NCI-H748 treated with DMSO at 0.1 percent for 48 hours (cell line): ENCODE data around the gene METAP1D.

Experiments
- DNase-seq: peaks from one replicate; lab custom pipeline; 2025; lab: John Stamatoyannopoulos, UW

The METAP1D gene

DNA sequence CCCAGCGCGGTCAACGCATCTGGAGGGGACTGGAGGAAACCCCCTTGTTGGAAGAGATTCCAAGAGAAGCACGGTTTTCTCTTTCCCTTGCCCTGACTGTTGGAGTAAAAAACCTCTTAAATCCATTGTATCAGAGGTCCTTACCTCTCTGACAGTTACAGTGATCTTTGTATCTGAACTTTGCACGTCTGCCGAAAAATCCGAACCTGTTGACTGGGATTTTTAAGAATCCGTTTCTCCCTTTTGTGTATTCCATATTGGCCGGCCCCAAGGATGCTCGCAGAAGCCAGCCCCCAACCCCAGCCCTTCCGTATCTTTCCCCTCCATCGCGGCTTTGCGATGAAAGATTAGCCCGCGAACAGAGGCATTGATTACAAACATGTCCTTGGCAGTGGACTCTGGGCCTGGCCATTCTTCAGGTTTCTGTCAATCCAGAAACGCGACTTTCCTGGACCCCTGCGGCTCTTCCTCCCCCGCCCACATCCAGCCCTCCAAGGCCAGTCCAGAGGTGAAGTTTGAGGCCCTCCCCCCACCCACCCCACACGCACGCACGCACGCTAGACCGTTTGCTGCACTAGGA lies 81.0 kb downstream of the METAP1D start:
- no peak for DNase-seq

GRCh38 chr2:172081221-172082022 lies 81.7 kb downstream of the METAP1D start:
- DNase-seq, result no peak

DNA sequence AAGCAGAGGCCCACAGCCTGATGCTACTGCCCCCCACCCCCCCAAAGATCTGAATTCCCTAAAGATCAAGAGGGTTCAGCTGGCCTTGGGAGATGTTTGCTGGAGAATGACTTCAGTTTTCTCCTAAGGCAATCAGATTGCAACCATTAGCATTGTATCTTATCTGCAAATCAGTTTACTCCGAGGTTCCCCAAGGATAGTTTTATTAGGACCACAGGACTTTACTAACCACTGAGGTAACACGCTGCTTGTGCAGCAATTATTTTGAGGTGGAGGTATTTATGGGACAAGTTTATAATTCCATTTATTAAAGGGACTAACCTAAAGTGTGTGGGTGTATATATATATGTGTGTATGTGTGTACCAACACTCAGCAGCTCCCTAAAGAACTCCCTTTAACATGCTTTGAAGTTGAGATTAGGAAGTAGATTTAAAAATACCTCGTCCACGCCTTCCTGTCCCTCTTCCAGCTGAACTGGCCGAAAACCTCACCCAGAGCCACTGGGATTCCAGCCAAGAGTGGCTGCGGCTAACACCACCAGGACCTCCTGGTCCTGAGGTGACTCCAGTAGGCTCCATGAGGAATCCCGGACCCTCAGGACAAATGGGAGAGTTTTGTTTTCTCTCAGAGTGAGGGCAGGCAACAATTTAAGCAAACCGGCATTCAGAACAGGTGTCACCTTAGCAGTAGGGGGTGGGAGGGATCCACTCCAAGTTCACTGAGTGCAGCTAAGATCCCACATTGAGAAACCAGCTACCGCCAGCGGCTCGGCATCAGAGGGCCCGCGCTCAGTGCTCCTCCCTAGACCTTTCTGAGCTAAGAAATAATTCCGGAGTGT lies 82.6 kb downstream of the METAP1D start:
- no peak for DNase-seq

- DNase-seq, result no peak
Measured at GRCh38 chr2:172082944-172083627, 83.3 kb downstream of the METAP1D start.

DNA sequence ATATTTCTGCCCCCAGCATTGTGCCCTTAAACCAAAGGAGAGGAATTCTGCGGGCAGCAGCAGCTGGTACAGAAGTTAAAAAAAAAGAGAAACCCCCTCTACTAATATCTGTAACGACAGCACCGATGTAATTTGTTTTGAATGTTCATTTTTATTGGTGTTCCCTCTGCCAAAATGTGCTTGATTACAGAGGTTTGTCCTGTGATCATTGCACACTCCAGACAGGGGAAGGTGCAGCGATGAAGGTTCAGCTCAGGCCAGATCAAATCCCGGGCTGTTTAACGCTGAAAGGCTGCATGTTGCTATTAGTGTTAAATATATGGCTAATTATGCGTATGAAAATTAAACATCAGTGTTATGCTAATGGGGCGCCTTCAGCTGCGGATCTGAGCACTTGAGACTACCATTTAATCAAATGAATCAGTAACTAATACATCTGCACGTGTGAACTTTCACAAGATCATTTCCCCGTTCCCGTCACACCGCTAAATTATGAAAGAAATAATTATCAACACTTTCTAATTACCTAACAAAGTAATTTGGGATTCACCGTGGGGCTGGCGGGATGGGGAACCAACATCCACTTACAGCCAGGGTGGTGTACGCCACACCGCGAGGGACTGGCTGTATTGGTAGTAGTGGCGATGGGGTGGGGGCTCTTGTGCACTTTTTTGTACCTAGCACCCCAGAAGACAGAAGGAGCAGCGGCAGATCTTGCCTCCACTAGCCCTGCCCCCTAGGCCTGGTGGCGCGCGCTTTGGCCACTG lies 84.1 kb downstream of the METAP1D start:
- no peak for DNase-seq

GRCh38 chr2:172084395-172084644 lies 84.6 kb downstream of the METAP1D start:
- DNase-seq, result no peak

GRCh38 chr2:172084645-172085459 lies 85.1 kb downstream of the METAP1D start:
- DNase-seq, result peak; percentile 90

GRCh38 chr2:172085460-172086159 lies 85.9 kb downstream of the METAP1D start, which contains the start of gene DLX1:
TSS of gene DLX1 (plus strand) at chr2:172085507. CDS start at chr2:172085678, 171 bp downstream.
- DNase-seq, result peak; percentile 79

- peak; percentile 56 for DNase-seq
Measured at GRCh38 chr2:172086241-172087206, 86.8 kb downstream of the METAP1D start.

DNA sequence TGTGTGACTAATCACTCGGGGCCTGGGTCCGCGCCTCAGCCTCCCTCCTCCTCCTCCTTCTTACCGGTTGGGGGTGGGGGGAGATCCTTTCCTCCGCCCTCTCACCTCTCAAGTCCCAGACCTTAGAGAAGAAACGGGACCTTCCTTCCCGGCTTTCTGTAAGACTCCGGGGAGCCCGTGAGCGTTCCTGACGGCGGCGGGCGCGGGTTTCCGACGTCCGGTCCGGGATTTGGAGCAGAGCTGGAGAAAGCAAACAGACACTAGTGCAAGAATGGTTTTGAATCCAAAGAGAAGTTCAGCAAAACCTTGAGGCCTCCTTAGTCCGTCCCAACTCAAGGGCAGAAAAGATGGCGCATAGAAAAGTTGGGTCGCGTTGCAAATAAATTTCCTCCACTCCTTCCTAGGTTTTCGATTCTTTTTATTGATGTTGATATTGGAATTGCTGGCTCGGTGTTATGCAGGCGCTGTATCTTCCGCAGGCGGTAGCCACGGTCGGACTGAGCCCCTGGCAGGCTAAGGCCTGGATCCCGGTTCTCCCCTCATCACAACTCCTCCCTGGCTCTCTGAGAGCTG lies 87.5 kb downstream of the METAP1D start:
- DNase-seq, result no peak

- DNase-seq, result no peak
Measured at GRCh38 chr2:172087780-172088244, 88.1 kb downstream of the METAP1D start.

DNA sequence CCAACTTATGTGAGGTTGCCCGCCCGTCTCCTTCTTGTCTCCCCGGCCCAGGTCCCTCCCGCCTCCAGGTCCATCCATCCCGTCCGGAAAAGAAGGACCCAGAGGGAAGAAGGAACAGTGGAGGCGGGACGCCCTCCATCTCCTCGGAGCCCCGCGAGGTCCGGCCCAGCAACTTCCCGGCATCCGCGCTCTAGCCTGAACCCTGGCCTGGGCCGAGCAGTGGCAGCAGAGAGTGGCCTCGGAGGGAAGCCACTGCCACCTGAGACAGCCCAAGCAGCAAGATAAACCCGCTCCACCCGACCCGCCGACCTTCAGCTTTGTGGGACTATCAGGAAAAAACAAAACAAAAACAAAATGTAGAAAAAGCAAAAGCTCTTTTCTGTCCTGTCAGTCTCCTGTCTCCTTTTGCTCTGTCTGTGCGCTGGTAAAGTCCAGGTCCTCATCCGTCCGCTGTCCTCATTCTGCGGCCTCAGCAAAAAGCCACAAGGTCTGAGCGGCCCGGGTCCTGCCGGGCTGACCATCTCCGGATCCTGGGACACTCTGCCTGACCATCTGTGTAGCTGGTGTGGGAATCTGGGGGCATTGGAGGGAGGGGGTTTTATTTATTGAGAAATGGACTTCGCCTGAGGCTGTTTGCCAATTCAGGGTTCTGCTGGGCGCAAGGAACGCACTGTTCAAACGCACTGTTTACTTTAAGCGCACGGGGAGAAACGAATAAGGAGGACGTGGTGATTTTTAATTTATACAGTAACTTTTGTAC lies 88.7 kb downstream of the METAP1D start:
- DNase-seq, result no peak

- no peak for DNase-seq
Measured at GRCh38 chr2:172089005-172089504, 89.3 kb downstream of the METAP1D start.

DNA sequence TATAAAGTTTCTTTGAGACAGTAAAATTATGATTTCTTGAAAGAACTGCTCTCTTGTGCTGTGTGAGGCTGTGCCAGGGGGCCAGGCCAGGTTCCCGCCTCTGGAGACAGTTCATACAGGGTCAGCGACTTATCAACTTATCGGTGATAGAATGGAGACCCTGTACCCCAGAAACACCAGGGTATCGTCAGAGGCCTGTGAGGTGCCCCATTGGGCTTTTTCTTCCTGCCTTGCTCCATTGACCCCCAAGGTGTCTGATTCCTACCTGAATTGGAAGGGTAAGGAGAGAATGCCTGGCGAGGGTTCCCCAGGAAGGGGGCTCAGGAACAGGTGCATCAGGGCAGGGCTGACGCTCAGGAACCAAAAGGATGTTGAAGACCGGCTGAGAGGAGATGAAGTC lies 89.9 kb downstream of the METAP1D start:
- no peak for DNase-seq

DNA sequence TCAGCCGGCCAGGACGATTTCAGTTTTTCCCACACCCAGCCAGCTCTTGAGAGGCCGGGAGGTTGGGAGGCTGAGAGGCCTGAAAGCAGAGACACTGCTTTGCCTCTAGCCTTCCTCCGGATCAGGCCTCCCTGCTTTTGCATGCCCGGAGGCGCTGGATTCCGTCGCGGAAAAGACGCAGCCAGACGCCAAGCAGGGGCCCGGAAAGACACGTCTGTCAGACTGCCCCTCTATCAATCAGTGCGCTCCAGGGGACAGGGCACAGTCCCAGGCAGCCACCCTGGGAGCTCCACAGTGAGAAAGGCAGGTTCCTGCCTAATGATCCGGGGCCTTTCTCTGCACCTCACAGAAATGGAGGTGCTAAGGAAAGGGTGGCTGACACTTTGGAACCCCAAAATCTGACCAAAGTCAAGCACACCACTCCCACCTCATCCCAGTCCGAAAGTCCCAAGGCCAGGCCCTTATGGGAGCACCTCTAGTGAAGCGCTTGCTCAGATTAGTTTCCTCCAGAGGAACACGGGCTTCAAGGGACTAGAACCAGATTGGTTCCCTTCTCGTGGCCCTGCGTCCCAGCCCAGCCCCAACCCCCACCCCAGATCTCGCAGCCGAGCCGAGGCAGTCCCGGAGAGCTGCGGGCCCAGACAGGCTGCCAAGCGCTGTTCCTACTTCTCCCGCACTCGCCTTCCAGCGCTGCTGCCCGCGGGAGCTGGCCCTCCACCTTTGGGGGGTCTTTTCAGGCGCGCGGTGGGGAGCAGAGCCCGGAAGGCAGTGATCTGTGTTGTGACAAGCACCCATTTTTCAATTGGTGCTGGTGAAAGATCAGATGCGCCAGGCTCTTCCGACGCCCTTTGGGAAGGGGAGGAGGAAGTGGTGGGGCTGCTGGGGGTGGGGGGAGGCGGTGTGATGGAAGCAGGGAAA lies 90.5 kb downstream of the METAP1D start:
- no peak for DNase-seq

DNA sequence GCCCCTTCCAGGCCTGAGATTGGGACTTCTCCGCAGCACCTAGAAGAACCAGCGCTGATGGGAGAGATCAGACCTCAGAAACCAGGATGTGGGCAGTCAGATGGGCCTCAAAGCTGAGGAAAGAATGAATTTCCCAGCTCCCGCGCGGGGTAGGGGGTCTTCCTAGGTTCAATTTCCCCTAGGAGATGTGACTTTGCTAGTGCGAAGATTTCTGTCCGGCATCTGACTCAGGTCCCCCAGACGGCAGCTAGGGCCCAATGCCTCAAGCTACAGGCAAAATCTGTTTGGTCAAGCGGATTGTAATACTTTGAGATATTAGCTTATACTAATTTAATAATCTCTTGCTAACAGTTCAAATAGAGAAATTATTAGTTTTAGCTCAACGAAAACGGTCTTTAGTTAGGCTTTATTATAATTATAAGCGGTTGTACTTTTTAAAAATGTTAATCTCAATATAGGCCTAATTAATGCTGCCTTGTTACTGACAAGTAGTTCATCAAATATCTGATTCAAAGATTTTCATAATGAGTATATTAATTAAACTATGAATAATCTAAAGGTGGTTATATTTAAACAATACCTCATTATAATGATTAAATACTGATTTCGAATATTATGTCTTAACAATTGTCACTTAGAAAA lies 91.4 kb downstream of the METAP1D start:
- no peak for DNase-seq
